ENCODE results near the gene E4F1.

GRCh38 chr16:2190659-2191445, 32.5 kb upstream of the E4F1 start:
- TF ChIP-seq, protein P1, sequence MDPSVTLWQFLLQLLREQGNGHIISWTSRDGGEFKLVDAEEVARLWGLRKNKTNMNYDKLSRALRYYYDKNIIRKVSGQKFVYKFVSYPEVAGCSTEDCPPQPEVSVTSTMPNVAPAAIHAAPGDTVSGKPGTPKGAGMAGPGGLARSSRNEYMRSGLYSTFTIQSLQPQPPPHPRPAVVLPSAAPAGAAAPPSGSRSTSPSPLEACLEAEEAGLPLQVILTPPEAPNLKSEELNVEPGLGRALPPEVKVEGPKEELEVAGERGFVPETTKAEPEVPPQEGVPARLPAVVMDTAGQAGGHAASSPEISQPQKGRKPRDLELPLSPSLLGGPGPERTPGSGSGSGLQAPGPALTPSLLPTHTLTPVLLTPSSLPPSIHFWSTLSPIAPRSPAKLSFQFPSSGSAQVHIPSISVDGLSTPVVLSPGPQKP (IDR thresholded peaks at IDR 0.05; ENCODE audit: low read depth, low read length): no peak
- no peak for TF ChIP-seq MAX (IDR thresholded peaks at IDR 0.05; ENCODE audit: low read depth, low read length)
- no peak for TF ChIP-seq IKZF1 (conservative IDR thresholded peaks at IDR 0.05)
- TF ChIP-seq, protein P2, sequence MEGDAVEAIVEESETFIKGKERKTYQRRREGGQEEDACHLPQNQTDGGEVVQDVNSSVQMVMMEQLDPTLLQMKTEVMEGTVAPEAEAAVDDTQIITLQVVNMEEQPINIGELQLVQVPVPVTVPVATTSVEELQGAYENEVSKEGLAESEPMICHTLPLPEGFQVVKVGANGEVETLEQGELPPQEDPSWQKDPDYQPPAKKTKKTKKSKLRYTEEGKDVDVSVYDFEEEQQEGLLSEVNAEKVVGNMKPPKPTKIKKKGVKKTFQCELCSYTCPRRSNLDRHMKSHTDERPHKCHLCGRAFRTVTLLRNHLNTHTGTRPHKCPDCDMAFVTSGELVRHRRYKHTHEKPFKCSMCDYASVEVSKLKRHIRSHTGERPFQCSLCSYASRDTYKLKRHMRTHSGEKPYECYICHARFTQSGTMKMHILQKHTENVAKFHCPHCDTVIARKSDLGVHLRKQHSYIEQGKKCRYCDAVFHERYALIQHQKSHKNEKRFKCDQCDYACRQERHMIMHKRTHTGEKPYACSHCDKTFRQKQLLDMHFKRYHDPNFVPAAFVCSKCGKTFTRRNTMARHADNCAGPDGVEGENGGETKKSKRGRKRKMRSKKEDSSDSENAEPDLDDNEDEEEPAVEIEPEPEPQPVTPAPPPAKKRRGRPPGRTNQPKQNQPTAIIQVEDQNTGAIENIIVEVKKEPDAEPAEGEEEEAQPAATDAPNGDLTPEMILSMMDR (IDR thresholded peaks at IDR 0.05 in 2 of 3, conservative IDR thresholded peaks at IDR 0.05 in 1 of 3; ENCODE audit: control insufficient read depth in 2 of 3, extremely low read depth in 1 of 3, insufficient read depth in 1 of 3, low read depth in 3 of 3, low read length in 3 of 3): no peak
- no peak for TF ChIP-seq E4F1 (IDR thresholded peaks at IDR 0.05; ENCODE audit: borderline replicate concordance, partially characterized antibody)
- TF ChIP-seq EP300 (IDR thresholded peaks at IDR 0.05; ENCODE audit: borderline replicate concordance in 1 of 2, control insufficient read depth in 1 of 2, low read depth in 2 of 2, low read length in 2 of 2): no peak
- no peak for TF ChIP-seq POLR2A (IDR thresholded peaks at IDR 0.05; ENCODE audit: low read depth, low read length)
- TF ChIP-seq SIN3A (IDR thresholded peaks at IDR 0.05; ENCODE audit: low read depth, low read length): no peak
- no peak for TF ChIP-seq PML (IDR thresholded peaks at IDR 0.05; ENCODE audit: low read length)
- TF ChIP-seq JUND (IDR thresholded peaks at IDR 0.05; ENCODE audit: low read depth, low read length): no peak
- no peak for TF ChIP-seq FOXM1 (IDR thresholded peaks at IDR 0.05; ENCODE audit: low read depth, low read length)
- no peak for TF ChIP-seq ATF7 (IDR thresholded peaks at IDR 0.05; ENCODE audit: low read depth)
- TF ChIP-seq NFYA (IDR thresholded peaks at IDR 0.05; ENCODE audit: borderline replicate concordance, low read depth, low read length): no peak
- no peak for TF ChIP-seq EZH2 (IDR thresholded peaks at IDR 0.05; ENCODE audit: borderline replicate concordance, control insufficient read depth, low read depth, low read length)
